GM12801 (cell line): ENCODE measurements around the gene DENND10.

Experiments
- TF ChIP-seq, protein P1 (sequence below): IDR thresholded peaks from one replicate; pipeline ENCODE4 v1.5.1; 2011; ENCODE audit warnings: control low read depth; ENCODE audit not compliant: insufficient read length; ENCODE audit errors: extremely low read depth

The DENND10 gene

DNA sequence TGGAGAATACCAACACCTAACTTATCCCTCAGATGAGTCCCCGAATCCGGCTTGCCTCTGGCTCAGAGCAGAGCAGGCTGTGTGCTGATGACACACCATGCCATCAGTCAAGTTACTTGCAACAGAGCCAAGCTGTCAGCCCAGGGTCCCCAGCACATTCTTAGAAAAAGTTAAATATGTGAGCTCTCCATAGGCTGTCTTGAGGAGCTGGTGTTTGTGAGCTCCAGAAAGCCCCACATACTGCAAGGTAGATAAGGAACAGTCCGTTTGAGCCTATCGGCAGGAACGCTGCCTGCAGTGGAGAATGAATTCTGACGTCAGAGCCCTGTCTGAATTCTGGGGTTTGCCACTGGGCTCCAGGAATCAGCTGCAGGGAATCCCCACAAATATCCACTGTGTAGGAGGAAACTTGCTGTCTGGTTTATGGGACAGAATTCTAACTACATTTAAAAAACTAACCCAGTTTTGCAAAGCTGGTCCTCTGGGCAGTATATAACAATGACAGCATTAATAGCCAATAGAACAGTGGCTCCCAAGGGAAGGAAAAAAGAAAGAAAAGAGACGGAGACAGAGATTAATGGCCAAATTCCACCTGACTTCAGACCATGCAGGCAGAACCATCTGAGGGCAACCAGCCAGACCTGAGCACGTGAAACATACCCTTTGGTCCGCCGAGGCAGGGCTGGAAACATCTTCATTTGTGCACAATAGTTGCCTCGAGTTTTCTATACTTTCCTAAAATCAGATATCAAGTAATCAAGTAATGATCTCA, 58.0 kb downstream of the DENND10 start:
- TF ChIP-seq, protein P1, sequence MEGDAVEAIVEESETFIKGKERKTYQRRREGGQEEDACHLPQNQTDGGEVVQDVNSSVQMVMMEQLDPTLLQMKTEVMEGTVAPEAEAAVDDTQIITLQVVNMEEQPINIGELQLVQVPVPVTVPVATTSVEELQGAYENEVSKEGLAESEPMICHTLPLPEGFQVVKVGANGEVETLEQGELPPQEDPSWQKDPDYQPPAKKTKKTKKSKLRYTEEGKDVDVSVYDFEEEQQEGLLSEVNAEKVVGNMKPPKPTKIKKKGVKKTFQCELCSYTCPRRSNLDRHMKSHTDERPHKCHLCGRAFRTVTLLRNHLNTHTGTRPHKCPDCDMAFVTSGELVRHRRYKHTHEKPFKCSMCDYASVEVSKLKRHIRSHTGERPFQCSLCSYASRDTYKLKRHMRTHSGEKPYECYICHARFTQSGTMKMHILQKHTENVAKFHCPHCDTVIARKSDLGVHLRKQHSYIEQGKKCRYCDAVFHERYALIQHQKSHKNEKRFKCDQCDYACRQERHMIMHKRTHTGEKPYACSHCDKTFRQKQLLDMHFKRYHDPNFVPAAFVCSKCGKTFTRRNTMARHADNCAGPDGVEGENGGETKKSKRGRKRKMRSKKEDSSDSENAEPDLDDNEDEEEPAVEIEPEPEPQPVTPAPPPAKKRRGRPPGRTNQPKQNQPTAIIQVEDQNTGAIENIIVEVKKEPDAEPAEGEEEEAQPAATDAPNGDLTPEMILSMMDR = no peak

DNA sequence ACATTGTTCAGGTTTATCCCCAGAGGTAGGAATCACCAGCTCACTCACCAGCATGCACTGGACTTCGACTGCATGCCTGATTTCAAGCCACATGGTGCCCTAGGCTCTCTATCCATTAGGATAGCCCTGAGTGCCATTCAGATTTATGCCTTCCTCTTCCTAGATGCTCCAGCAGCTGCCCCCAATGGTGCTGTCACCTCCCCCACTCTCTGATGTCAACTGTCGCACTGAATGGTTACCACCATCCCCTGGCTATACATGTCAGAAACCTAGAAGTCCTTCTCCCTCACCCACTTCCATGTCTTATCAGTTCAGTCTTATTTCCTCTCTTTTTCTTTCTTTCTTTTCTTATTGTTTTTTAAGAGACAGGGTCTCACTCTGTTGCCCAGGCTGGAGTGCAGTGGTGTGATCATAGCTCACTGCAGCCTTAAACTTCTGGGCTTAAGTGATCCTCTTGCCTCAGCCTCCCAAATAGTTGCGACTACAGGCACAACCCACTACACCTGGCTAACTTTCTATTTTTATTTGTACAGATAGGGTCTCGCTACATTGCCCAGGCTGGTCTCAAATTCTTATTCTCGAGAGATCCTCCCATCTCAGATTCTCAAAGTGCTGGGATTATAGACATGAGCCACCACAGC, 58.7 kb downstream of the DENND10 start:
- TF ChIP-seq, protein P1 = no peak

DNA sequence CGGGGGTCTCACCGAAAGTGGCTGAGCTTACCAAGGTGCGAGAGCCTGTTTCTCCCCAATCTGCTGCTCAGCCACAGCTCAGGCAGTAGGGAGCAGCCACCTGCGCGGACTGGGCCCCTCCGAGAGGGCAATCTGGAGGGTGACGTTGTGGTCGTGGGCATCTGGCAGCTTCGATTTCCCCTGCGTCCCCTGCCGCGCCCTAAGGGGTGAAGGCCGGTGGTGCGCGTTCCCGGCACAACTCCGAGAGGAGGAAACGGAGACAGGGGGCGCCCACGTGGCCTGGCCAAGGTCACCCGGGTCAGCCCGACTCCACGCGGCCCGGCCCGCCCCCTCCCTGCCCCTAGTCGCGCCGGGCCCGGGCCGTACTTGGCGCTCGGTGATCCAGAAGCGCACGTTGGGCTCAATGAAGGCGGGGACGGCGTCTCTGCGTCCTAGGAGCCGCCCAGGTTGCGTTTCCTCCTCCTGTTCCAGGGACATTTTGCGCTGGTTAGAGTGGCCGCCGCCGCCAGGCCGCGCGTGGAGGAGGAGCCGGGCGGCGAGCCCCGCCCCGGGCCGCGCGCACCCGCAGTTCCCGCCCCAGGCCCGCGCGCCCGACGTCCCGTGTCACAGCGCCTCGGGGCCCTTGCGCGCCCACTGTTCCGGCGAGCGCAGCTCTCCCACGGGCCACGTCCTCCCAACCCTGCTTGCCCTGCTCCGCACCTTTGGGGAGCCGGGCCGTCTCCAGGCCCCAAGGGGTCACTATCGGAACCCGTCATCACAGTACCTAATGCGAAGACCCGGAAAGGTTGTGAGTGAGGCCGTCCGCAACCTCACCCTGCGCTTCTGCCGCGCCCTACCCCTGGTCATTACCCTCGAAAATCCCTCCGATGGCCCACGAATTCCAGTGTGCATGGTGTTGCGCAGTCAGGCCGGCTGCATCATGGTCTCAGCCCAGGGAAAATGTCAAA, 61.5 kb downstream of the DENND10 start, which contains the start of gene SFXN4:
TSS of gene SFXN4 (minus strand) at position 544 of the 947 bp plus-strand sequence. CDS start at position 477, 67 bp downstream.
- TF ChIP-seq, protein P1 = no peak

DNA sequence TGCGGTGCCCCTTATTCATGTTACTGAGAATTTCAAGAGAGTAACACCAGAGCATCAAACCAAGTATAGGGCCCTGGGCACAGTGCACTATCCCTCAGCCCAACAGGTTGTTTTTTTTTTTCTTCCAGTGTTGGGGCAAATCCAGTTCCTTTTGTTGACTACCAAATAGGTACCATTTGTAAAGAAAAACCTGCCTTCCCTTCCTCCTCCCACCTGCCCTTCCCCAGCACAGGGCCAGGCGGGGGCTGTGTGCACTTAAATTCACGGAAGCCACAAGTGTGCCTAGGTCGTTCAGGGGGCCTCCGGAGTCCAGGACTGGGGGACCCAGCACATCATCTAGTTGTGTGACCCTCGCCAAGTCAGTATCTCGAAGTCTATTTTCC, 62.2 kb downstream of the DENND10 start:
- TF ChIP-seq, protein P1 = no peak

DNA sequence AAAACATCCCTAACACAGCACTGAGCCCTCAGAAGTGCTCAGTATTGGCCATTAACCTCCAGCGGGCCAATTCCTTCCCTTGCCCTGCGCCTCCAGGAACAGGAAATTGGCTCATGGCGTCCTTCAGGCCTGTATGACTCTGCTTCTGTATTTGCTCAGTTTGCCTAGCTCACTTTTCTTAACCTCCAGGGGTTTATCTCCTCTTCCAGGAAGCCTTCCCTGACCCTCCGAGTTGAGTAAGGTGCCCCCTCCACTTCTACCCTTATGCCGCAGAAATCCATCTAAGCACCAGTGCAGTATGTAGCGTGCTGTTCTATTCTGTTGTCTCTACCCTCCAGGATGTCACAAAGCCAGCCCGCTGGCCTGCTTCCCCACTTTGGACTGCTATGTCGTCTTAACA, 62.7 kb downstream of the DENND10 start:
- TF ChIP-seq, protein P1 = no peak

DNA sequence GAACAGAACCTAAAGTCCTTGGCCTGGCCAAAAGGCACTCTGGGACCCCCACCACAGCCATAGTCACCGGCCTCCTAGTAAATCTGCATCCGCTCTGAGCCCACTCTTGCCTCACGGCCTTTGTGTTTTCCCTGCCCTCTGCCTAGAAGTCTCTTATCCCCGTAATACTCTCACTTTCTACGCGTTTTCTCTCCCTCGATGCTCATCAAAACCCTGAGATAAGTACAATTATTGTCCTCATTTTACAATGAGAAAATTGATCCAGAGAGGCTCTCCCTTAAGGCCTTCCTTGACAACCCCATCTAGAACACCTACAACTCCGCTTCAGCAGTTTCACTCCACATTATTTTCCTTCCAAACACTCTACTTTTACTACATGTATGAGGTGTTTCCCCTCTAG, 63.1 kb downstream of the DENND10 start:
- TF ChIP-seq, protein P1 = no peak

DNA sequence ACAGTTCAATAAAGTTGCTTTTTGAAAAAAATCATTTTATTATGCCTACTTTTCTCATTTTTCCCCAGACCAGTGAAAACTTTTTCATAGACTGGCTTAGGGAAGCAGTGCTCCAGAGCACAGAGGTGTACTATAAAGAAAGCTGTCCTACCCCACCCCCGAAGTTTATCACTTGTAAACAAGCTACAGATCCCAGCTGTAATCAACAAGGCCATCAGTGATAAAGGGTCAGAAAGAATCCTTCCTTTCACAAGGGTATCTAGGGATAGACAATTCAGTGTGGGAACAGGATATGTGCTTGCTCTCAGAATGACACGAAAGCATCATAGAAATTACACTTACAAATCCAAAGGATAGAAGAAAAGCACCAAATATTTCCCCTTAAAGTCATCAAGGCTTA, 70.2 kb downstream of the DENND10 start:
- TF ChIP-seq, protein P1 = no peak
